ENCODE data around the gene EEF1AKMT4. TPM values are rescaled to one million over a fixed set of nuclear protein-coding genes. Genes with fewer than 3 reads are reported as not detected.

Gene EEF1AKMT4
- total RNA-seq, 1 experiment from 2014 or later = 11.7 TPM

DNA sequence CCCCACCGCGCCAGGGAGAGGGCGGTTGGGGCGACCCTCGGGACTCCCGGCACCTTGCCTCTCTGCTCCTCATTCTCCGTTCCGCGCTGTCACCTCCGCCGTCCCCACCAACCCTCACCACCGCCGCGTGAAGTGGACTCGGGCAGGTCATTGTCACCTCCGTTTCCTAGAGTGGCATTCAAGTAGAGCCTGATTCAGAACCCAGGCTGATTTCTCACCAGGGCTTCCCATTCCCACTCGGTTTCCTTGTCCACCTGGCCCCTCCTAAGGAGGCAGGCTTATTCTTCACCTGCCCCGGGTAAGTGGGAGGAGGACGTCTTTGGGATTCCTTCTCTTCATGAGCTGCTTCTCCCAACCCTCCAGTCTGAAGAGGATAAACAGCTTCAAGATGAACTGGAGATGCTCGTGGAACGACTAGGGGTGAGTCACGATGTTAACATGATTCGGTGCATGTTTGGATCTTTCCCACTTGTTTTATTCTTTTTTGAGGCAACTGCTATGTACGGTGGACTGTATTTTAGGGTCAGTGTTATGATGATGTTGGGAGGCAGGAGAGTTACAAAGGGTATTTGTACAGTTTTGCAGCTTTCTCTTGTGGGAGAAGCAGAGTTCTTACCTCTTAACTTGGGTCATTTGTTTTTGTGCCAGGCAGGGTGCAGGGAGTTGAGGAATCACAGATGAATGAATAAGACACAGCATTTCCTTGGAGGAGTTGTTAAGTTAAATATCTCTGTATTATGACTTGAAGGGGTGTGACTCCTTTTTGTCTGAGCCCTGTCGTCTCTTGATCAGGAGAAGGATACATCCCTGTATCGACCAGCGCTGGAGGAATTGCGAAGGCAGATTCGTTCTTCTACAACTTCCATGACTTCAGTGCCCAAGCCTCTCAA, 50.3 kb downstream of the EEF1AKMT4 start:
- intact Hi-C loops (cut with micrococcal nuclease; ENCODE audit: unreplicated experiment) = loop anchor here (1.0 to 2.0 kb wide), 7 partner anchors 15 to 245 kb away; partner anchors contain the start of genes AP2M1, CAMK2N2, EEF1AKMT4 and EIF4G1
- POLR2A ChIA-PET (ENCODE audit: unreplicated experiment) = interaction anchor here (0.6 to 0.7 kb wide), 4 partner anchors 43 to 72 kb away, joined by 3 to 4 read pairs (median 4); no protein-coding TSS in a partner anchor
- CTCF ChIA-PET = no interaction called here
- H3K4me1 ChIP-seq (replicated peaks; ENCODE audit: insufficient read depth) = peaks cover 15% of the 10 kb centered on the region
- no peak for TF ChIP-seq EZH2 (IDR thresholded peaks at IDR 0.05; ENCODE audit: low read depth)
- TF ChIP-seq, protein P1, sequence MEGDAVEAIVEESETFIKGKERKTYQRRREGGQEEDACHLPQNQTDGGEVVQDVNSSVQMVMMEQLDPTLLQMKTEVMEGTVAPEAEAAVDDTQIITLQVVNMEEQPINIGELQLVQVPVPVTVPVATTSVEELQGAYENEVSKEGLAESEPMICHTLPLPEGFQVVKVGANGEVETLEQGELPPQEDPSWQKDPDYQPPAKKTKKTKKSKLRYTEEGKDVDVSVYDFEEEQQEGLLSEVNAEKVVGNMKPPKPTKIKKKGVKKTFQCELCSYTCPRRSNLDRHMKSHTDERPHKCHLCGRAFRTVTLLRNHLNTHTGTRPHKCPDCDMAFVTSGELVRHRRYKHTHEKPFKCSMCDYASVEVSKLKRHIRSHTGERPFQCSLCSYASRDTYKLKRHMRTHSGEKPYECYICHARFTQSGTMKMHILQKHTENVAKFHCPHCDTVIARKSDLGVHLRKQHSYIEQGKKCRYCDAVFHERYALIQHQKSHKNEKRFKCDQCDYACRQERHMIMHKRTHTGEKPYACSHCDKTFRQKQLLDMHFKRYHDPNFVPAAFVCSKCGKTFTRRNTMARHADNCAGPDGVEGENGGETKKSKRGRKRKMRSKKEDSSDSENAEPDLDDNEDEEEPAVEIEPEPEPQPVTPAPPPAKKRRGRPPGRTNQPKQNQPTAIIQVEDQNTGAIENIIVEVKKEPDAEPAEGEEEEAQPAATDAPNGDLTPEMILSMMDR (conservative IDR thresholded peaks at IDR 0.05) = no peak
- BruUV-seq (replicated peaks) = TSS peak; percentile 48
- H3K9me3 ChIP-seq (ENCODE audit: insufficient read depth, low read depth) = no peaks in the 10 kb centered on the region
- peaks cover 55% of the 10 kb centered on the region for H3K79me2 ChIP-seq (ENCODE audit: low read depth)
- peaks cover 45% of the 10 kb centered on the region for H3K36me3 ChIP-seq (ENCODE audit: low read depth)
- peak overlapping the region; percentile 100 for H3K4me3 ChIP-seq
- no peaks in the 10 kb centered on the region for H3K9me2 ChIP-seq (ENCODE audit: insufficient read depth)
- peak overlapping the region; percentile 72 for H2AFZ ChIP-seq
- no peaks in the 10 kb centered on the region for H3K27me3 ChIP-seq (ENCODE audit: insufficient read depth, low read depth)
- H3K4me2 ChIP-seq = peak overlapping the region; percentile 96
- H3F3A ChIP-seq (ENCODE audit: insufficient read depth, low read depth) = peaks cover 57% of the 10 kb centered on the region; the same call in 1 of the 2 replicates
- peak overlapping the region; percentile 57 for H3K27ac ChIP-seq
- peak in 1 of 2 experiments; percentile 59 for DNase-seq
- H4K20me1 ChIP-seq (ENCODE audit: insufficient read depth) = peaks cover 42% of the 10 kb centered on the region

DNA sequence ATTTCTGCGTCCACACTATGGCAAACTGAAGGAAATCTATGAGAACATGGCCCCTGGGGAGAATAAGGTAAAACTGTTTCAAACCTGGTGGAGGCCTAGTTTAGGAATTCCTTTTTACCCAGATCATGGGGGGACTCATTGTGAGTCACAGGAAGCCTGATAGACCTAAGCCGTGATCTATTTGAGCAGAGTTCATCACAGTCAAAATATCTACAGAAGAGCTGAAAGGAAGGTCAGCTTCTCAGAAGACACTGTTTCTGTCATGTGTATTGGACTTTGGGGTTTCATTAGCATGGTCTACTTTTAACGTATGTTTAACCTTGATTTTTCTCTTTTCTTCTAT, 50.9 kb downstream of the EEF1AKMT4 start:
- peaks cover 48% of the 10 kb centered on the region for H4K20me1 ChIP-seq (ENCODE audit: insufficient read depth)
- H2AFZ ChIP-seq = no peak overlapping the region
- CTCF ChIA-PET = no interaction called here
- H3F3A ChIP-seq (ENCODE audit: insufficient read depth, low read depth) = peaks cover 63% of the 10 kb centered on the region; the same call in 1 of the 2 replicates
- H3K36me3 ChIP-seq (ENCODE audit: low read depth) = peaks cover 49% of the 10 kb centered on the region
- H3K27me3 ChIP-seq (ENCODE audit: insufficient read depth, low read depth) = no peaks in the 10 kb centered on the region
- H3K4me1 ChIP-seq (replicated peaks; ENCODE audit: insufficient read depth) = peaks cover 15% of the 10 kb centered on the region
- peaks cover 58% of the 10 kb centered on the region for H3K79me2 ChIP-seq (ENCODE audit: low read depth)
- intact Hi-C loops (cut with micrococcal nuclease; ENCODE audit: unreplicated experiment) = no loop called here
- H3K9me3 ChIP-seq (ENCODE audit: insufficient read depth, low read depth) = no peaks in the 10 kb centered on the region
- peak in 1 of 2 experiments; percentile 77 for DNase-seq
- TF ChIP-seq, protein P1 (conservative IDR thresholded peaks at IDR 0.05) = no peak
- TF ChIP-seq EZH2 (IDR thresholded peaks at IDR 0.05; ENCODE audit: low read depth) = no peak
- H3K27ac ChIP-seq = peak overlapping the region; percentile 57
- BruUV-seq (replicated peaks) = no TSS peak
- POLR2A ChIA-PET (ENCODE audit: unreplicated experiment) = no interaction called here
- no peaks in the 10 kb centered on the region for H3K9me2 ChIP-seq (ENCODE audit: insufficient read depth)
- peak overlapping the region; percentile 100 for H3K4me3 ChIP-seq
- H3K4me2 ChIP-seq = peak overlapping the region; percentile 96

DNA sequence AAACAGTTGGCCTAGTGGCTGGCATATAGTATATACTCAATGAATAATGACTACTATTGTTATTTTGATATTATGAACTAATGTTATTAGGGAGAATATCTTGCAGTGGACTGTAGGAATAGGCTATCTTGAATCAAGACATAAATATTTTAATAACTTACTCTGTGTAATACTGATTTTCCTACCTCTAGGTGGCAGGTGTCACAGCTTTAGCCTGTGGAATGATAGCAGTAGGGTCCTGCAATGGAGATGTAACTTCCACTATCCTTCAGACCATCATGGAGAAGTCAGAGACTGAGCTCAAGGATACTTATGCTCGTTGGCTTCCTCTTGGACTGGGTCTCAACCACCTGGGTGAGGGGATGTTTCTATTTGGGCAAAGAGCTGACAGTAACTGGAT, 56.1 kb downstream of the EEF1AKMT4 start:
- Histone ChIP-seq H3K27me3 (ENCODE audit: insufficient read depth, low read depth) (no peaks in the 10 kb centered on the region), H3F3A (ENCODE audit: insufficient read depth, low read depth) (peaks cover 94% of the 10 kb centered on the region), H2AFZ (no peak overlapping the region), H3K27ac (no peak overlapping the region), H4K20me1 (ENCODE audit: insufficient read depth) (peaks cover 60% of the 10 kb centered on the region), H3K36me3 (ENCODE audit: low read depth) (peaks cover 73% of the 10 kb centered on the region), H3K9me3 (ENCODE audit: insufficient read depth, low read depth) (no peaks in the 10 kb centered on the region), H3K4me2 (no peak overlapping the region), H3K4me1 (replicated peaks; ENCODE audit: insufficient read depth) (peaks cover 10% of the 10 kb centered on the region), H3K79me2 (ENCODE audit: low read depth) (peaks cover 43% of the 10 kb centered on the region), H3K4me3 (no peak overlapping the region), H3K9me2 (ENCODE audit: insufficient read depth) (no peaks in the 10 kb centered on the region)
- ChIA-PET POLR2A (ENCODE audit: unreplicated experiment) (interaction anchor here (0.6 kb wide), 1 partner anchor 24 kb away, joined by 5 read pairs; no protein-coding TSS in a partner anchor), CTCF (interaction anchor here (0.6 kb wide), 1 partner anchor 59 kb away, joined by 3 read pairs; no protein-coding TSS in a partner anchor)
- no peak for TF ChIP-seq EZH2 (IDR thresholded peaks at IDR 0.05; ENCODE audit: low read depth)
- TF ChIP-seq, protein P1 (conservative IDR thresholded peaks at IDR 0.05) = peak; percentile 66
- BruUV-seq (replicated peaks) = no TSS peak
- intact Hi-C loops (cut with micrococcal nuclease; ENCODE audit: unreplicated experiment) = no loop called here
- peak in 1 of 2 experiments; percentile 55 for DNase-seq

Measured in PC-9 (cell line).